ENCODE measurements around the gene SULF2. TPM values are rescaled to one million over a fixed set of nuclear protein-coding genes. Genes with fewer than 3 reads are reported as not detected.

The SULF2 gene
- total and polyA plus RNA-seq, 2 of the 13 experiments (the other 11 are each of a cell fraction or from before 2014, with no cell fraction given), result 7.2 to 50.9 TPM

GRCh38 chr20:47682028-47682783 is 103.1 kb downstream of the SULF2 start:
- no peaks in the 10 kb centered on the region for H3K27me3 ChIP-seq (ENCODE audit: control insufficient read depth in 1 of 2, insufficient read depth in 2 of 2, low read length in 2 of 2)
- DNase-seq (ENCODE audit: low spot score) (peak; percentile 81), FAIRE-seq (peak; percentile 21), ATAC-seq (peak; percentile 8)
- no peak overlapping the region for H3K9ac ChIP-seq (ENCODE audit: insufficient read depth, low read depth, low read length)
- H3K4me1 ChIP-seq (ENCODE audit: insufficient read depth, low read length), result peaks cover 33% of the 10 kb centered on the region
- H3K9me3 ChIP-seq (ENCODE audit: low read length), result no peaks in the 10 kb centered on the region
- POLR2A ChIA-PET, result no interaction called here
- no peak overlapping the region for H3K4me2 ChIP-seq (ENCODE audit: low read depth, low read length)
- no peaks in the 10 kb centered on the region for H3K79me2 ChIP-seq (ENCODE audit: insufficient read depth, low read length)
- in situ Hi-C loops (cut with HindIII; ENCODE audit: extremely low pct_ligation_motif_present, low pct_unique_long_range_greater_than_20kb) (loop anchor here (5.0 kb wide), 2 partner anchors 100 to 940 kb away; no protein-coding TSS in a partner anchor), intact Hi-C loops (cut with micrococcal nuclease; ENCODE audit: unreplicated experiment) (no loop called here)
- H3K36me3 ChIP-seq (replicated peaks in 1 of 2; ENCODE audit: control insufficient read depth in 1 of 2, insufficient read depth in 2 of 2, low read length in 2 of 2), result no peaks in the 10 kb centered on the region
- H3K27ac ChIP-seq (ENCODE audit: extremely low read length, insufficient read depth, low read length), result no peak overlapping the region
- H2AFZ ChIP-seq (ENCODE audit: low read length), result no peak overlapping the region
- H4K20me1 ChIP-seq (ENCODE audit: insufficient read depth, low read length), result no peaks in the 10 kb centered on the region
- WGBS (ENCODE audit: low lambda C conversion rate), result 63% methylated on average over 22 of the region's 22 CpGs
- BruUV-seq (replicated peaks), result no TSS peak
- no peak overlapping the region for H3K4me3 ChIP-seq (replicated peaks in 1 of 3; ENCODE audit: insufficient read depth in 1 of 3, low read depth in 2 of 3, low read length in 3 of 3)
- CTCF ChIA-PET (ENCODE audit: low intra/inter-chr PET ratio, low total read pairs), result no interaction called here
- TF ChIP-seq TEAD3 (CRISPR knock-in tag; optimal IDR thresholded peaks at IDR 0.05; ENCODE audit: borderline replicate concordance) (peak; percentile 79), TOPORS (CRISPR knock-in tag; IDR thresholded peaks at IDR 0.05) (no peak), FOXP4 (CRISPR knock-in tag; IDR thresholded peaks at IDR 0.05) (no peak), JDP2 (CRISPR knock-in tag; IDR thresholded peaks at IDR 0.05; ENCODE audit: borderline replicate concordance) (no peak), HHEX (CRISPR knock-in tag; IDR thresholded peaks at IDR 0.05) (no peak), MXD1 (CRISPR knock-in tag; IDR thresholded peaks at IDR 0.05) (0 out of 2 replicates have a peak, but pooled peaks have one; percentile 27), SALL1 (CRISPR knock-in tag; IDR thresholded peaks at IDR 0.05) (0 out of 2 replicates have a peak, but pooled peaks have one; percentile 19), ZFY (CRISPR knock-in tag; IDR thresholded peaks at IDR 0.05) (no peak), TBL1XR1 (IDR thresholded peaks at IDR 0.05; ENCODE audit: borderline replicate concordance, low read length, partially characterized antibody) (peak; percentile 27), ZNF788 (CRISPR knock-in tag; IDR thresholded peaks at IDR 0.05; ENCODE audit: borderline replicate concordance) (0 out of 2 replicates have a peak, but pooled peaks have one; percentile 37), ZNF296 (CRISPR knock-in tag; conservative IDR thresholded peaks at IDR 0.05) (0 out of 2 replicates have a peak, but pooled peaks have one; percentile 5), ZNF3 (CRISPR knock-in tag; IDR thresholded peaks at IDR 0.05) (no peak), MIXL1 (CRISPR knock-in tag; IDR thresholded peaks at IDR 0.05) (no peak), RFX3 (CRISPR knock-in tag; IDR thresholded peaks at IDR 0.05) (no peak)
- TF ChIP-seq, protein P1, sequence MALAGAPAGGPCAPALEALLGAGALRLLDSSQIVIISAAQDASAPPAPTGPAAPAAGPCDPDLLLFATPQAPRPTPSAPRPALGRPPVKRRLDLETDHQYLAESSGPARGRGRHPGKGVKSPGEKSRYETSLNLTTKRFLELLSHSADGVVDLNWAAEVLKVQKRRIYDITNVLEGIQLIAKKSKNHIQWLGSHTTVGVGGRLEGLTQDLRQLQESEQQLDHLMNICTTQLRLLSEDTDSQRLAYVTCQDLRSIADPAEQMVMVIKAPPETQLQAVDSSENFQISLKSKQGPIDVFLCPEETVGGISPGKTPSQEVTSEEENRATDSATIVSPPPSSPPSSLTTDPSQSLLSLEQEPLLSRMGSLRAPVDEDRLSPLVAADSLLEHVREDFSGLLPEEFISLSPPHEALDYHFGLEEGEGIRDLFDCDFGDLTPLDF (CRISPR knock-in tag; IDR thresholded peaks at IDR 0.05), result no peak
- TF ChIP-seq, protein P2, sequence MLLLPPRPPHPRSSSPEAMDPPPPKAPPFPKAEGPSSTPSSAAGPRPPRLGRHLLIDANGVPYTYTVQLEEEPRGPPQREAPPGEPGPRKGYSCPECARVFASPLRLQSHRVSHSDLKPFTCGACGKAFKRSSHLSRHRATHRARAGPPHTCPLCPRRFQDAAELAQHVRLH (CRISPR knock-in tag; IDR thresholded peaks at IDR 0.05; ENCODE audit: borderline replicate concordance, low read depth), result no peak
- TF ChIP-seq, protein P3, sequence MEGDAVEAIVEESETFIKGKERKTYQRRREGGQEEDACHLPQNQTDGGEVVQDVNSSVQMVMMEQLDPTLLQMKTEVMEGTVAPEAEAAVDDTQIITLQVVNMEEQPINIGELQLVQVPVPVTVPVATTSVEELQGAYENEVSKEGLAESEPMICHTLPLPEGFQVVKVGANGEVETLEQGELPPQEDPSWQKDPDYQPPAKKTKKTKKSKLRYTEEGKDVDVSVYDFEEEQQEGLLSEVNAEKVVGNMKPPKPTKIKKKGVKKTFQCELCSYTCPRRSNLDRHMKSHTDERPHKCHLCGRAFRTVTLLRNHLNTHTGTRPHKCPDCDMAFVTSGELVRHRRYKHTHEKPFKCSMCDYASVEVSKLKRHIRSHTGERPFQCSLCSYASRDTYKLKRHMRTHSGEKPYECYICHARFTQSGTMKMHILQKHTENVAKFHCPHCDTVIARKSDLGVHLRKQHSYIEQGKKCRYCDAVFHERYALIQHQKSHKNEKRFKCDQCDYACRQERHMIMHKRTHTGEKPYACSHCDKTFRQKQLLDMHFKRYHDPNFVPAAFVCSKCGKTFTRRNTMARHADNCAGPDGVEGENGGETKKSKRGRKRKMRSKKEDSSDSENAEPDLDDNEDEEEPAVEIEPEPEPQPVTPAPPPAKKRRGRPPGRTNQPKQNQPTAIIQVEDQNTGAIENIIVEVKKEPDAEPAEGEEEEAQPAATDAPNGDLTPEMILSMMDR (CRISPR knock-in tag; IDR thresholded peaks at IDR 0.05), result peak; percentile 32; the same call in 1 of the 2 replicates
- TF ChIP-seq, protein P4, sequence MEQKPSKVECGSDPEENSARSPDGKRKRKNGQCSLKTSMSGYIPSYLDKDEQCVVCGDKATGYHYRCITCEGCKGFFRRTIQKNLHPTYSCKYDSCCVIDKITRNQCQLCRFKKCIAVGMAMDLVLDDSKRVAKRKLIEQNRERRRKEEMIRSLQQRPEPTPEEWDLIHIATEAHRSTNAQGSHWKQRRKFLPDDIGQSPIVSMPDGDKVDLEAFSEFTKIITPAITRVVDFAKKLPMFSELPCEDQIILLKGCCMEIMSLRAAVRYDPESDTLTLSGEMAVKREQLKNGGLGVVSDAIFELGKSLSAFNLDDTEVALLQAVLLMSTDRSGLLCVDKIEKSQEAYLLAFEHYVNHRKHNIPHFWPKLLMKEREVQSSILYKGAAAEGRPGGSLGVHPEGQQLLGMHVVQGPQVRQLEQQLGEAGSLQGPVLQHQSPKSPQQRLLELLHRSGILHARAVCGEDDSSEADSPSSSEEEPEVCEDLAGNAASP (CRISPR knock-in tag; IDR thresholded peaks at IDR 0.05; ENCODE audit: borderline replicate concordance), result peak; percentile 22; the same call in 1 of the 2 replicates

All from HepG2 (cell line).